NCI-H2107 treated with DMSO at 0.1 percent for 48 hours (cell line): ENCODE data around the gene SECISBP2.
"Not testable (repeated sequence)": the region's sequence is repeated elsewhere in the genome, so short reads cannot be mapped to it uniquely, and the experiment has no call there.

Source experiments
- DNase-seq: peaks from one replicate; lab custom pipeline; 2025; ENCODE audit not compliant: unreplicated experiment; lab: John Stamatoyannopoulos, UW

Gene SECISBP2

DNA sequence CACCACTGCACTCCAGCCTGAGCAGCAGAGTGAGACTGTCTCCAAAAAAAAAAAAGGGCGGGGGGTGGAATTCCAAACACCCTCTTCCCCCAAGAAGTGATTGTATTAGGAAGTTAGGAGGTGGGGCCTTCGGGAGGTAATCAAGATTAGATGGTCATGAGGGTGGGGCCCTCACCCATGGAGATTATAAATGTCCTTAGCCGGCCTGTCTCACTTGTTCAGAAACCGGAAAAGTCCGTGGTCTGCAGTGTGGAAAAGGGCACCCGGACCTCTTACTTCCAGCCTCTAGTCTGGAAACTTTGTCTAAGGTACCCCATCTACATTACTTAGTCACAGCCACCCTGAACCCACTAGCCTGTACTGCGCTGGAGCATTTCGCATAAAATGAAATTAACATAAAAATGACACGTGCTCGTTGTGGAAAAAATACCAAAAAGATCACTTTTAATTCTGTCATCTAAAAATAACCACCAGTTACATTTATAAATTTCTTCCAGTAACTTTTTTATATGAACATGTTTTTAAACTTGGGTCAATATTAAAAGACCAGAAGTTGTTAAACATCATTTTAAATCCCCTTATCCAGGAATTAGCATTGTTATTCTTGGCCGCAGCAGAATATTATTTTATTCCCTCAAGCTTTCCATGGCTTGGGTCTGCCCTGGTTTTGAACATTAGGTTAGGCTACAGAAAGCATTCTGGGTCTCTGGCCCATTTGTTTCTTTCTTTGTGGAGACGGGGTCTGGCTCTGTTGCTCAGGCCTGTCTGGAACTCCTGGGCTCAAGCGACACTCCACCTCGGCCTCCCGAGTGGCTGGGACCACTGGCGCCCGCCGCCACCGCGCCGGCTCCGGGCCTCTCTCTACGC is 8.5 kb upstream of the SECISBP2 start:
- DNase-seq = no peak

DNA sequence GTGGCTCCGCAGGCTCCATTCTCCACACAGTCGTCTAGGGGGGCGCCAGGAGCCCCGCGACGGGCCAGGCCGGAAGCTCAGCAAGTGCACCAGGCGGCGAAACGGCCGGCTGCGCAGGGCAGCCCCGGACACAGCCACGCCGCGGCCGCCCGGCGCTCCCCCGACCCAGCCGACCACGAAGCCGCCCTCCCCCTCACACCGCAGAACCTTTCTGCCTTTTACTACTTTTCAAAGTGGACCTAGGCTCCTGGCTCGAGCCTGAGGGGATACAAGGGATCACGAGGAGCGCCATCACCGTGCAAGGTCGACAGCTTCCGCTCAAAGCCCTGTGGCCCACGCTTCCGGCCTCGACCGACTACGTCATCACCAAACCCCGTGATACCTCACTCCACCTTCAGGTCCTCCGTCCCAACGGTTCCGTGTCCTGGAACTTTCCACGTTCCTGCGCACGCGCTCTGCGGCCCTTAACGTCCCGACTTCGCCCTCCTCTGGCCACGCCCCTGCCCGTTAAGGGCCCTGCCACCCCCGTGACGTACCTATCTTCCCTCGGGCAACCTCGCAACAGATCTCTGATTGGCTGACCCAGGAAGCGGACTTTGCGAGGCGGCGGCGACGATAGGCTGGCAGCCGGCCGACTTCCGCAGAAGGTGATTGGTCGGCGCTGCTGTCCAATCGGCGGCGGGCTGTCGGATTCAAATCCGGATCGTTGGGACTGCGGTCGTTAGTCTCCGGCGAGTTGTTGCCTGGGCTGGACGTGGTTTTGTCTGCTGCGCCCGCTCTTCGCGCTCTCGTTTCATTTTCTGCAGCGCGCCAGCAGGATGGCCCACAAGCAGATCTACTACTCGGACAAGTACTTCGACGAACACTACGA is 7.6 kb upstream of the SECISBP2 start, which contains the start of gene CKS2:
Gene CKS2 (plus strand): TSS at position 721 of the 871 bp plus-strand sequence. CDS start 98 bp downstream, at position 819.
- peak; percentile 98 for DNase-seq

DNA sequence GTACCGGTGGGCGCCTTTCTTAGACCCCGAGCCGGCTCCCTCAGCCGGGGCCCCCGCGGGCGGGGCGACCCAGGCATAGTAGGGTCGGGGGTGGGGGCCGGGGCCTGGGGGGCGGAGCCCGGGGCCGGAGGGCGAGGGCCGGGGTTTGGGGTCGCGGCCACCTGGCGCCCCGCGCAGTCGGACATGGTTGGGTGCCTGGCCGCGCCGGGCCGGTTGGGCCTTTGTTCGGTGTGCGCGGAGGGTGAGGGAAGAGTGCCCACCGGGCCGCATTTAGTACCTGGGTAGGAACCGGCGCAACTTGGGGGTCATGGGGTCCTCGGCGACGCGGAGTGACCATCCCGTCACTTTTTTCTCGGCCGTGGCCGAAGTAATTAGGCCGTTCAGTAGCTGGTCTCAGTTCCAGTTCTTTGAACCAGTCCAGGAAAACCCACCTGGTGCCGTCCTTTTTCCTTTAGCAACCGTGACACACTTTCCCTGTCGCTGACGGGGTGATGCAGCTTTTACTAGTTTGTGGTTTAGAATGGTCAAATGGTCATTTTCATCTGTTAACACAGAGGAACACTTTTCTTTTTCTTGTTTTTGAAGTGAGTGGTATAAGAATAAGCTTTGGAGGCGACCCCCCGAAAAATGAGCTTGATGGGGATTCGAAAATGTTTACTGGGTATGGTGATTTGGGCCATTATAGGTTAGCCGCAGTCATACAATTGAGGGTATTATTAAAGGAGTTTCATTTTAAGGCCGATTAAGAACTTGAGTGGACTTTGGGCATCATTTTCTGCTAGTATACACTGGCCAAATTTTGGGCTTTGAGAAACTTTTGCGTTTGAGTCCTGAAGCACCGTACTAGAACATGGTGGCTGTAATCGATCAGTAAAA is 6.7 kb upstream of the SECISBP2 start:
- no peak for DNase-seq

DNA sequence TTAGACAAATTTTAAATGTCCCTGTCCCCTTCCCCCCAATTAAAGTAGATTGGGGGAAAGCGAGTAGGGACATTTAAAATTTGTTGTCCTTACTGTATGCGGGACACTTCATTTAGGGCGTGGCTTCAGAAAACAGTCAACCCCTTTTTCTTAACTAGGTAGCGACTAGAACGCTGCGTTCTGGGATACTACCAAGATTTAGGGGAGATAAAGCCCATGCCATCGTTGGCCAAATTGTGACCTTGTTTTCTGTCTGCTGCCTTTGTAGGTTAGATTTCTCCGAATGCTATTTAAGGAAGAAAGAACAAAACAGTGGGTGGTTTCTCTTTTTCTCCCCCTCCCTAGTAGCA is 6.1 kb upstream of the SECISBP2 start:
- DNase-seq = no peak

DNA sequence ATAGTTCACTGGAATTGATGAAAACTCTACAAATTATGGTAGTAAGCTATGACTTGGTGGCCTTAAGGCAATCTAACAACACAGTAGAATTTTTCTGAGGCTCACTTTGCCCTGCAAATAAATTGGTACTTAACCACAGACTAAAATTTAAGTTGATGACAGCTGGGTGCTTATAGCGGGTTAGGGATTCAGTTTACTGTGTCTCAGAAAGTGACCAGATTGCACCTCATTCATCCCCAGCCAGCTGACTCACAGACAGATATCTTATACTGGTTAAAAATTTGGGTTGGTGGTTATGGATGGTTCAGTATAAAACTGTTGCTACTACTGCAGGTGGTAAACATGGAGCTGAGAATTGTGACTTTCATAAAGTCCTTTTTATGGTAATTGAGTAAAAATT is 4.5 kb upstream of the SECISBP2 start:
- peak; percentile 32 for DNase-seq

DNA sequence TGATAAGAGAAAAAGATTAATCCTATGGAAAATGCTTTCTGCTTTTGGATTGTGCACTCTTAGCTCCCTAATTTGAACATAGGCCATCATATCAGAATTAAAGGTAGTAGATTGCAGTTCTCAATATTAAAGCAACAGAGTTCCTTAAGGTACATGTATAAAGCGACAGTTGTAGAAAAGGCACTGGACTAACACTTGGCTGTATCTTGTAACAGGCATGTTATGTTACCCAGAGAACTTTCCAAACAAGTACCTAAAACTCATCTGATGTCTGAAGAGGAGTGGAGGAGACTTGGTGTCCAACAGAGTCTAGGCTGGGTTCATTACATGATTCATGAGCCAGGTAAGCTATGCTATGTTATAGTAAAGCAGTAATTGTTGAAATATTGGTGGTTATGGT is 3.3 kb upstream of the SECISBP2 start:
- DNase-seq = no peak

DNA sequence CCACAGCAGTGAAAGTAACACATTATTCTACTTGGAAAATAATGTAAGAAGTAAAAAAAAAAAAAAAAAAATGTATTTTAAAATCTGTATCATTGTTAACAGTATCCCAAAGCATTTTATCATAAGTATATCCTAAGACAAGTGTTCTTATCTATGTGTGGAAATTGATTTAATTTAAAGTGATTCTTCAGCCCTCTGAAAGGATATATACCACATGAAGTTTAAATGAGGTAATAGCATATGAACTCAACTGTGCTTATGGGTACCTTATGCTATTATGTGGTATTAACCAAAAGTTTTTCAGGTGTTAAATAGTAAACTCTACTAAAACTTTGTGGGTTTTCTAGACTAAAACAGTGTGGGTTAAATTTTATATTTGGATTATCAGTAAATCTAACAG is 2.8 kb upstream of the SECISBP2 start:
- DNase-seq = no peak

DNA sequence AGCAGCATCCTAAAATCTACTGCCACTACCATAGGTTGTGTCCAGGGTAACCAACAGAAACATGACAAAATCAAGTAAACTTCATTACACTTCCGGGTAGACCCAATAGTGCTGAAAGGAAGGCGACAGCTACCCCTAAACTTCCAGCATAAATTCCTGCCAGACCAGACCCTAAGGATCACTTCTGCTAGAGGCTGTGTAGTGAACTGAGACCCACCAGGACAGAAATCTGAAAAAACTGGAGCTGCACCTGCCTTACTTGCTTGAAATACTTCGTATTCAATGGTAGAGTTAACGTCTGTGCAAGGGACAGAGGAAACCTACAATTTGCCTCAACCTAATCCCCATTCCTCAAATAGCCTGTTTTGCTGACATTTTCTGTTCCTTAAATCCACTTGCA is 1.0 kb upstream of the SECISBP2 start:
- DNase-seq = no peak

DNA sequence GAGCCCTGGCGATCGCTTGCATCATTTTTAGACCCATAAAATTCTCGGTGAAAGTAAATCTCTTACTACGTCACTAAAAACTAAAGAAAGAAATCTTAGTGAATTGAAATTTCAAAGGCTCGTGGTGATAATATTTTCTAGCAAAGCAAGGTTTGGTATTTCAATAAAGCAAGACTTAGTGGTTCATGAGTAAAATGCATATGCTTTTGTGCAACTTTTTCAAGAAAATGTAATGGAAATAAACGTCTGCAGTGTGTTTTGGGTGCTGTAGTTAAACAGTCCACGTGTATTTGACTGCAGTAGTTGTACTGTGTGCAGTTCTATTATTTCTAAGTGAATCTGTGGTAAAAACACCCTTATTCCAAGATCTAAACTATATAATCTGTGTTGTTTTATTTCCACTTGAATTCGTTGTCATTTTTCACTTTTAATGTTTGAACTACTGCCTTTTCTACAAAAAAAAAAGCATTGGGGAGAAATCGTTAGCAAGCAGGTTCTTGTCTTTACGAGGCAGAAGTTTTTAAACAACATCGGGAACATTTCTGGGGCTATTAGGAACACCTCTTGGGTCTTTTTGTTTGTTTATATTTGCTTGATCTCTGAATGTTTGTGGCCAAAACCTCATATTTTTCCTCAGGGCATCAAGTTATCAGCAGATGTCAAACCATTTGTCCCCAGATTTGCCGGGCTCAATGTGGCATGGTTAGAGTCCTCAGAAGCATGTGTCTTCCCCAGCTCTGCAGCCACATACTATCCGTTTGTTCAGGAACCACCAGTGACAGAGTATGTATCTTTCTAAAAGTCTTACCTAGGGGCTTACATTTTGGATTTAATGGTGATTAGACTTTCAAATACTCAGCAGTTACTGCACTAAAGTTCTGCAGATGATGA is 960 bp downstream of the SECISBP2 start:
- peak; percentile 68 for DNase-seq

DNA sequence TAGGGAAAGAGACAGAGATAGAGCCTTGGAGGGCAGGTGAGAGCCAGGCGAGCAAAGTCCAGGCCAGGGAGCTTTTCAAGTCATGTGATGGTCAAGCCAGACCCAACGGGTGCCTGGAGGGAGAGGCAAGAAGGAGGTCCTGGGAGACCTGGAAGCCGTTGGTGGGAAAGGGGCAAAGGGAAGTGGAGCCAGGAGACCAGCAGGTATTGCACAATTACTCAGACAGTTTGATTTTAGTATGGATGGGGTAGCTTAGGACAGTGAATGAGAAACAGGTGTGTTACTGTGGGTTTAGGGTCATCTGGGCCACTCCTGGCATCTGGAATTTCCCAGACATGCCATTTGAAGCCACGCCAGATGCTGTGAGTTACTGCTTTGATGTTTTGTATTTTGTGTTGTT is 5.1 kb downstream of the SECISBP2 start:
- DNase-seq = no peak

DNA sequence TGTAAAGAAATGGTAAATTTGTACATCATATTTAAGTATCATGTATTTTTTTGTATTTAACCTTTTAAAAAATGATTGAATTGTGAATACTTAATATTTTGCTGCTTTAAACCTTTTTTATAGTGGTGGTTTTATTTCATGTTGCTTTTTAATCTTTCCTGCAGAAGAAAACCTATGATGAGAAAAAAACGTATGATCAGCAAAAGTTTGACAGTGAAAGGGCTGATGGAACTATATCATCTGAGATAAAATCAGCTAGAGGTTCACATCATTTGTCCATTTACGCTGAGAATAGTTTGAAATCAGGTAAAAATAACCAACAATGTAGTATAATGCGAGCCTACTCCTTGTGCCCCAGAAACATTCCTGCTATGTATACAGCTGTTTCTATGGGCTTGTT is 7.4 kb downstream of the SECISBP2 start:
- no peak for DNase-seq

DNA sequence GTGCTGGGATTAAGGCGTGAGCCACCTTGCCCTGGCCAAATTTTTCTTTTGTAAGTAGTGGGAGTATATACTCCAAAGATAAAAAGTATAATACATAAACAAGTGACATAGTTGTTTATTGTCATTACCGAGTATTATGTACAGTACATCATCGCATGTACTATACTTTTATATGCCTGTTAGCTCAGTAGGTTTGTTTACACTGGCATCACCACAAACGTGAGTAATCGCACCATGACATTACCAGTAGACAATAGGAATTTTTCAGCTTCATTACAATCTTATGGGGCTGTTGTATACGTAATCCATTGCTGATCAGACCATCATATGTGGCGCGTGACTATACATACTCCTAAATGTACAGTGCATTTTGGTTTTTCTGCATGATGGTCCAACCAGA is 9.8 kb downstream of the SECISBP2 start:
- no peak for DNase-seq

DNA sequence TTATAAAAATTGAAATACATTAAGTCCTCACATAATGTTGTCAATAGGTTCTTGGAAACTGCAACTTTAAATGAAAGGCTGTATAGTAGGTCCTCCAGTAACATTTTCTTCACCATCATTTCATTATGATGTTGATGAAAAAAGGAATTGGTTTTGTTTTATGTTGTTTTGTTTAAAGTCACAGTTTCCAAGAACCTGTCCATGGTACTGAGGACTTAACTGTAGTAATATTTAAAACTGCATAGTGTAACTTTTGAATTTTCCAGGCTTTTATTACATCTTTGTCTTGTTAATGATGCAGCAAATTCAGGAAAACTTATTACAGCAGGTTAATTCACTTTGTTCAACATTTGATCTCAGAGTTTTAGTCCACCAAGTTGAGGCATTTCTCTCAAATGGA is 11.6 kb downstream of the SECISBP2 start:
- DNase-seq = no peak

DNA sequence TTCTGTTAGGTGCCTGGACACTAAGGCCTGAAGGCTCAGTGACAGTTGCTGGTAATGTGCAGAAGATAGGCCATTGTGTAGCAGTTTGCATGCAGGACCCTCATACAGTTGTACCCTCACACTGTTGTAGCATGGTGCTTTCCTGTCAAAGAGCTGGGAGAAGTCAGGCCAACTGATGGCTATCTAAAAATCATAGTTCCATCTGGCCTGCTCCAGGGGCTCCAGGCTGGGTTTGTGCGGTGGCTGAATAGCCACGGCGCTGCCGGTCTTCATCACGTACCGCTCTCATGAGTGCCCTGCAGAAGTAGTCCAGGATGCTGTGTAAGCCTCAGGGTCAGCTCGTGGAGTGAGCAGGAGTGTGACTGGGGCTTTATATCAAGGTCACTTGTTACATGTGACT is 12.2 kb downstream of the SECISBP2 start:
- no peak for DNase-seq

DNA sequence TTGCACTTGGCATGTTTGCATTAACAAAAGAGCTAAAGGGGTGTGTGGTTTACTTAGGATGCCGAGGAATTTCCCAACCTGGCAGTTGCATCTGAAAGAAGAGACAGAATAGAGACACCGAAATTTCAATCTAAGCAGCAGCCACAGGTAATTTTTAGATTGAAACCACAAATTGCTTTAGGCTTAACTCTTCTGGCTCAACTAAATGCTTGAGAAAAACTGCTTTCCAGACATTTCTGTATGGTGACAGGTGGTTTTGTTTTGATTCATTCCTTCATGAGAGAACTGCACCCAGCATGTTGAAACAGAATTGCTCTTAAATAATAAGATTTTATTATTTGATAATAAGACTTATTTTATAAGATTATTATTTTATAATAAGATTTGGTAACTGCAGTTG is 21.5 kb downstream of the SECISBP2 start:
- no peak for DNase-seq

DNA sequence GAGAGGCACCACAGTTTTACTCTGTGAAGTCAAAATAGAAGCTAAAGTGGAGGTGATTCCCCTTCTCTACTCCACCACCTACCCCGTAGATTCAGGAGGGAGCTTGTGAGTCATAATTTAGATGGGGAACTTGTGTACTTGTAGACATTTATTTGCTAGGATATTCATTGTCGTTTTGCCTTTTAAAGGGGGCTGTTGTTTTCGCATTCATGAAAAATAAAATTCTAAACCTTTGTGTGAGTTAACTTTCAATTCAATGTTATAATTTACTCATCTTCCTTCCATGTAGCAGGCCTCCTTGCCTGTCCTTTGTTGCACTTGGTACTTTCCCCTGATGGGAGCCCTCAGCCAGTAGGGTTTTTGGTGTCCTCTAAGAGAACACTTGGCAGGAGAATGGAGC is 22.0 kb downstream of the SECISBP2 start:
- DNase-seq = no peak

DNA sequence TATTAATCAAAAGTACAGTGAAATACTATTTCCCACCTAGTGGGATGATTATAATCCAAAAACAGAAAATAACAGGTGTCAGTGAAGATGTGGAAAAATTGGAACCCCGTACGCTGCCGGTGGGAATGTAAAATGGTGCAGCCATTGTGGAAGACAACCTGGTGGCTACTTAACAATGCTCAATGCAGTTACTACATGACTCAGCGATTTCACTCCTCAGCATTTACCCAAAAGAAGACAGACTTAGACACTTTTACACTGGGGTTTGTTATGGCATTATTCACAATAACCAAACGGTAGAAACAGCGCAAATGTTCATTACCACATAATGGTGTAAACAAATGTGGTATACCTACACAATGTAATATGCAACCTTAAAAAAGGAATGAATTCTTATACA is 23.9 kb downstream of the SECISBP2 start:
- no peak for DNase-seq

DNA sequence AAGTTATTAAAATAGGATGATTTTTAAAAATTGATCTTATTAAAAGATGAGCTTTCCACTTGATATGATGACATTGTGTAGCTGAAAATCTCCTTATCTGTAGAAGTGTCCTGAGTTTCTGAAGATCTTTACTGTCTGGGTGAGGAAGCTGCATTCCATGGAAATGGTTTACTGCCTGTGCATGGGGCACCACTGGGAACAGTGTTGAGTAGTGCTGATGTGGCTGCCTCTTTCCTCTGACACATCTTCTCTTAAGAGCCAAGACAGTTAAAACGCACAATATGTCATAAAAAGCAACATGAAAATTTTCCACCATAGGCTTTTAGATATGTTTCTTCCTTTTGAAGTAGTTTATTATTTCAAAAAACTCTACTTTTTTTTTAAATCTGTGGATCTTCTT is 24.6 kb downstream of the SECISBP2 start:
- DNase-seq = no peak

DNA sequence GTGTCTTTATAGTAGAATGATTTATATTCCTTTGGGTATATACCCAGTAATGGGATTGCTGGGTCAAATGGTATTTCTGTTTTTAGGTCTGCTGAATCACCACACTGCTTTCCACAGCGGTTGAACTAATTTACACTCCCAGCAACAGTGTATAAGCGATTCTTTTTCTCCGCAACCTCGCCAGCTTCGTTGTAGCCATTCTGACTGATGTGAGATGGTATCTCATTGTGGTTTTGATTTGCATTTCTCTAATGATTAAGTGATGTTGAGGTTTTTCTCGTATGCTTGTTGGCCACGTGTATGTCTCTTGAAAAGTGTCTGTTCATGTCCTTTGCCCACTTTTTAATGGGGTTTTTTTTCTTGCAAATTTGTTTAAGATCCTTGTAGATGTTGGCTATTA is 25.5 kb downstream of the SECISBP2 start:
- not testable (repeated sequence) for DNase-seq

DNA sequence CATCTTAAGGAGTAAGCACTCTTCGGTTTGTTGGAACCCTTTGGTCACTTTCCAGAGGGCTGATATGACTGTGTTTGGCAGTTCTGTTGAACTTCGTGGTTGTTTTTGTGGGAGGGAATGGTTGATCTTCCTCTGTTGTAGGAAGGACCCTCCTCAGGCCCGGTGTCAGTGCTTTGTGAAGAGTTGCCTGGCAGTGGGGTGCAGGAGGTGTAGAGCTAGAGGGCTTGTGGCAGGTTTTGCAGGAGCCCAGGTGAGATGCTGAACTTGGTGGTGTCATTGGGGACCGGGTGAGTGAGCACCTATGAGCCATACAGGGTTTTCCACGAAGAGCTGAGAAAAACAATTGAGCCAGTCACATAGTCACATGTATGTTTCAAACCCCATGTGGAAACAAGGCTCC is 27.2 kb downstream of the SECISBP2 start:
- DNase-seq = no peak
